HAP-1 (cell line): ENCODE measurements around the gene RAB27A.
"Not testable (repeated sequence)": the region's sequence is repeated elsewhere in the genome, so short reads cannot be mapped to it uniquely, and the experiment has no call there.

Source experiments
- DNase-seq, 2 experiments: peaks; one replicate each; pipeline ENCODE4 v3.0.0-alpha.2; 2016 to 2020; ENCODE audit warnings: low spot score in 2 of 2
- H3K27me3 ChIP-seq: fragments of 250-450 bp; sonication (Bioruptor Pico); 2 replicates; pipeline ENCODE4 v1.5.1; 2020; ENCODE audit warnings: low read depth, mild to moderate bottlenecking, moderate library complexity
- H3K36me3 ChIP-seq: fragments of 250-450 bp; sonication (Bioruptor Pico); replicated peaks from 2 replicates; pipeline ENCODE4 v1.5.1; 2020; ENCODE audit warnings: mild to moderate bottlenecking
- H3K4me1 ChIP-seq: fragments of 250-450 bp; sonication (Bioruptor Pico); 2 replicates; pipeline ENCODE4 v1.5.1; 2020; ENCODE audit warnings: mild to moderate bottlenecking
- H3K4me3 ChIP-seq: fragments of 250-450 bp; sonication (Bioruptor Pico); 2 replicates; pipeline ENCODE4 v1.5.1; 2020; ENCODE audit warnings: mild to moderate bottlenecking, moderate library complexity
- H3K9me3 ChIP-seq: fragments of 250-450 bp; sonication (Bioruptor Pico); 2 replicates; pipeline ENCODE4 v1.5.1; 2020; ENCODE audit warnings: mild to moderate bottlenecking, moderate library complexity
- in situ Hi-C: fragments of 300-500 bp; cut with MboI; formaldehyde crosslinking; loops from 3 replicates; pipeline ENCODE4 v1.14.3; 2020; ENCODE audit warnings: low sequenced_read_pairs, inconsistent platforms, mixed read lengths

The RAB27A gene

GRCh38 chr15:55289746-55290527 lies at the start of gene RAB27A:
Gene RAB27A, minus strand, starts transcription at chr15:55289813. Its CDS starts 54,879 bp downstream, at chr15:55234934.
- peak; percentile 67 to 84 for DNase-seq
- Histone ChIP-seq H3K27me3 (no peaks in the 10 kb centered on the region), H3K4me3 (peak within 1 kb of the TSS; percentile 57), H3K36me3 (no peaks in the 10 kb centered on the region), H3K4me1 (peaks cover 6% of the 10 kb centered on the region), H3K9me3 (no peaks in the 10 kb centered on the region)
- in situ Hi-C loops: loop anchor here (5.0 kb wide), 1 partner anchor 73 kb away; no protein-coding TSS in a partner anchor

- in situ Hi-C loops: no loop called here
- no peaks in the 10 kb centered on the region for H3K36me3 ChIP-seq
These were observed 47.5 kb upstream of the RAB27A start for GRCh38 chr15:55337160-55337559.

GRCh38 chr15:55334997-55335396 lies 45.4 kb upstream of the RAB27A start:
- Histone ChIP-seq H3K27me3 (no peaks in the 10 kb centered on the region), H3K36me3 (no peaks in the 10 kb centered on the region), H3K9me3 (no peaks in the 10 kb centered on the region), H3K4me1 (no peaks in the 10 kb centered on the region), H3K4me3 (no peak overlapping the region)
- no peak for DNase-seq
- in situ Hi-C loops: no loop called here

More at GRCh38 chr15:55337160-55337559, 47.5 kb upstream of the RAB27A start:
- Histone ChIP-seq H3K27me3 (no peaks in the 10 kb centered on the region; the same call in 1 of the 2 replicates), H3K4me3 (no peak overlapping the region), H3K9me3 (no peaks in the 10 kb centered on the region), H3K4me1 (no peaks in the 10 kb centered on the region)
- no peak for DNase-seq

GRCh38 chr15:55334371-55334770 lies 44.8 kb upstream of the RAB27A start:
- Histone ChIP-seq H3K27me3 (no peaks in the 10 kb centered on the region), H3K4me3 (no peak overlapping the region), H3K36me3 (no peaks in the 10 kb centered on the region), H3K9me3 (no peaks in the 10 kb centered on the region), H3K4me1 (no peaks in the 10 kb centered on the region)
- in situ Hi-C loops: no loop called here
- DNase-seq: no peak

GRCh38 chr15:55327387-55327786 lies 37.8 kb upstream of the RAB27A start:
- in situ Hi-C loops: no loop called here
- Histone ChIP-seq H3K36me3 (no peaks in the 10 kb centered on the region), H3K4me3 (no peak overlapping the region), H3K9me3 (no peaks in the 10 kb centered on the region), H3K27me3 (no peaks in the 10 kb centered on the region), H3K4me1 (peaks cover 9% of the 10 kb centered on the region)
- DNase-seq: no peak

GRCh38 chr15:55322467-55322866 lies 32.9 kb upstream of the RAB27A start:
- in situ Hi-C loops: no loop called here
- no peaks in the 10 kb centered on the region for H3K9me3 ChIP-seq
- no peaks in the 10 kb centered on the region for H3K27me3 ChIP-seq
- peaks cover 9% of the 10 kb centered on the region for H3K4me1 ChIP-seq
- no peak overlapping the region for H3K4me3 ChIP-seq
- DNase-seq: no peak
- no peaks in the 10 kb centered on the region for H3K36me3 ChIP-seq

- in situ Hi-C loops: no loop called here
These were observed 31.4 kb upstream of the RAB27A start for GRCh38 chr15:55320963-55321362.

GRCh38 chr15:55320238-55320550 lies 30.6 kb upstream of the RAB27A start:
- H3K4me3 ChIP-seq: no peak overlapping the region
- DNase-seq: no peak
- H3K27me3 ChIP-seq: no peaks in the 10 kb centered on the region
- H3K4me1 ChIP-seq: peaks cover 9% of the 10 kb centered on the region
- no peaks in the 10 kb centered on the region for H3K9me3 ChIP-seq
- in situ Hi-C loops: no loop called here
- H3K36me3 ChIP-seq: no peaks in the 10 kb centered on the region

More at GRCh38 chr15:55320963-55321362, 31.4 kb upstream of the RAB27A start:
- no peaks in the 10 kb centered on the region for H3K36me3 ChIP-seq
- H3K27me3 ChIP-seq: no peaks in the 10 kb centered on the region
- no peak overlapping the region for H3K4me3 ChIP-seq
- H3K4me1 ChIP-seq: peaks cover 9% of the 10 kb centered on the region
- H3K9me3 ChIP-seq: no peaks in the 10 kb centered on the region
- no peak for DNase-seq

- Histone ChIP-seq H3K4me3 (peak overlapping the region; percentile 66), H3K9me3 (no peaks in the 10 kb centered on the region), H3K27me3 (no peaks in the 10 kb centered on the region), H3K4me1 (peaks cover 8% of the 10 kb centered on the region), H3K36me3 (no peaks in the 10 kb centered on the region)
- DNase-seq: no peak
- in situ Hi-C loops: no loop called here
These were observed 30.1 kb upstream of the RAB27A start for GRCh38 chr15:55319537-55320237.

- Histone ChIP-seq H3K9me3 (no peaks in the 10 kb centered on the region), H3K4me1 (no peaks in the 10 kb centered on the region; the same call in 1 of the 2 replicates), H3K4me3 (peak within 1 kb of the TSS; percentile 66), H3K36me3 (no peaks in the 10 kb centered on the region), H3K27me3 (no peaks in the 10 kb centered on the region)
- in situ Hi-C loops: no loop called here
- peak; percentile 83 to 88 for DNase-seq
These were observed 29.2 kb upstream of the RAB27A start, which contains the start of the genes PIGB and PIGBOS1 for GRCh38 chr15:55318588-55319494. Gene PIGB, plus strand, starts transcription at chr15:55319222. Its CDS starts 29 bp downstream, at chr15:55319251. Gene PIGBOS1, minus strand, starts transcription at chr15:55319123. Its CDS starts 1,331 bp downstream, at chr15:55317792.

- in situ Hi-C loops, H3K9me3 ChIP-seq, H3K27me3 ChIP-seq, H3K36me3 ChIP-seq, H3K4me3 ChIP-seq, H3K4me1 ChIP-seq, DNase-seq: not testable (repeated sequence)
These were observed 13.2 kb upstream of the RAB27A start for GRCh38 chr15:55302801-55303200.

- in situ Hi-C loops: no loop called here
- Histone ChIP-seq H3K4me3 (no peak overlapping the region), H3K4me1 (no peaks in the 10 kb centered on the region), H3K36me3 (no peaks in the 10 kb centered on the region), H3K9me3 (no peaks in the 10 kb centered on the region), H3K27me3 (no peaks in the 10 kb centered on the region)
- no peak for DNase-seq
These were observed 7.7 kb upstream of the RAB27A start for GRCh38 chr15:55297315-55297714.

GRCh38 chr15:55290528-55291057 lies 980 bp upstream of the RAB27A start:
- peak; percentile 70 to 88 for DNase-seq
- Histone ChIP-seq H3K9me3 (no peaks in the 10 kb centered on the region), H3K4me3 (peak overlapping the region; percentile 57), H3K4me1 (peaks cover 6% of the 10 kb centered on the region), H3K36me3 (no peaks in the 10 kb centered on the region), H3K27me3 (no peaks in the 10 kb centered on the region)
- in situ Hi-C loops: no loop called here
